Esophagus squamous epithelium (tissue), 4 donors: Measurements from ENCODE around the gene MAN1C1.

ENCODE experiments used
- POLR2A ChIP-seq, 4 donors: fragments of 450-650 bp; IDR thresholded peaks; one replicate each; pipeline ENCODE4 v1.6.1; 2017; ENCODE audit warnings: antibody characterized with exemption in 4 of 4, mild to moderate bottlenecking in 4 of 4, moderate library complexity in 3 of 4
- TF ChIP-seq, protein P1 (sequence below), 6 experiments: fragments of 450-650 bp in 4 of 6; fragments of 200-600 bp in 2 of 6; sonication (generic) in 2 of 6; IDR thresholded peaks; one replicate each; pipeline ENCODE4 v1.5.1; 2016 to 2019; ENCODE audit warnings: antibody characterized with exemption in 6 of 6, mild to moderate bottlenecking in 4 of 6, moderate library complexity in 4 of 6

DNA sequence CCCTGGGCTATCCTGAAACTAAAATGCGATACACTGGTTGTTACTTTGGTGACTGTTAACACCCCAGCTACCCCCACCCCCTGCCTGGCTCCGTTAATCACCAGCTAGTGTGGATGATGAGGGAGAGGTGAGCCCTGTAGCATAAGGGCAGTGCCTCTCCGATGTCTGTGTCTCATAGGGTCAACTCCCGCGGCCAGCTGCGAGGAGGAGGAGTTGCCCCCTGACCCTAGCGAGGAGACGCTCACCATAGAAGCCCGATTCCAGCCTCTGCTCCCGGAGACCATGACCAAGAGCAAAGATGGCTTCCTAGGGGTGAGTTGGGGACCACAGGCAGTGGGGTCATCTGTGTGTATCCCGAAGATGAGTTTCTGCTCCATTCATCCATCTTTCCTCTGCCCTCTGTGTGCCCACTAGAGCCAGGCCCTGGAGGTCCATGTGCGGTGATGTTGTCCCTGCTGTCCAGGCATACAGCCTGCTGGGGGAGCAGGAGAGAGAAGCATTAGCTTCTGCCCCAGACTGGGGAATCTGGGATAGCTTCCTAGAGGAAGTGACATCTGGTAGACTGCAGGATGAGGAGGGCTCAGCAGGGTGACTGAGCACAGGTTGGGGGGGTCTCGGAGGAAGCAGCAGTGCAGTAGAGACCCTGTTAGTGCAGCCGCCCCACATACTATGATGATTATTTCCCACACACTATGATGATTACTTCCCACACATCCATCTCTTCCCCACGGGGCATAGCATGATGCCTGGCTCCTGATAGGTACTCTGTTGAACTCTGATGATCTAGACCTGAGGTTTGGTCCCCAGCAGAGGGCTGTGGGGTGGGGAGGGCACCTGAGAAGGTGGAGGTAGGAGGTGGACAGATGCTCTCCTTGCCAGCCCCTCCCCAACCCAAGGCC lies 188.6 kb downstream of the MAN1C1 start:
- TF ChIP-seq, protein P1, sequence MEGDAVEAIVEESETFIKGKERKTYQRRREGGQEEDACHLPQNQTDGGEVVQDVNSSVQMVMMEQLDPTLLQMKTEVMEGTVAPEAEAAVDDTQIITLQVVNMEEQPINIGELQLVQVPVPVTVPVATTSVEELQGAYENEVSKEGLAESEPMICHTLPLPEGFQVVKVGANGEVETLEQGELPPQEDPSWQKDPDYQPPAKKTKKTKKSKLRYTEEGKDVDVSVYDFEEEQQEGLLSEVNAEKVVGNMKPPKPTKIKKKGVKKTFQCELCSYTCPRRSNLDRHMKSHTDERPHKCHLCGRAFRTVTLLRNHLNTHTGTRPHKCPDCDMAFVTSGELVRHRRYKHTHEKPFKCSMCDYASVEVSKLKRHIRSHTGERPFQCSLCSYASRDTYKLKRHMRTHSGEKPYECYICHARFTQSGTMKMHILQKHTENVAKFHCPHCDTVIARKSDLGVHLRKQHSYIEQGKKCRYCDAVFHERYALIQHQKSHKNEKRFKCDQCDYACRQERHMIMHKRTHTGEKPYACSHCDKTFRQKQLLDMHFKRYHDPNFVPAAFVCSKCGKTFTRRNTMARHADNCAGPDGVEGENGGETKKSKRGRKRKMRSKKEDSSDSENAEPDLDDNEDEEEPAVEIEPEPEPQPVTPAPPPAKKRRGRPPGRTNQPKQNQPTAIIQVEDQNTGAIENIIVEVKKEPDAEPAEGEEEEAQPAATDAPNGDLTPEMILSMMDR (IDR thresholded peaks at IDR 0.05) = no peak
- TF ChIP-seq POLR2A (IDR thresholded peaks at IDR 0.05) = no peak
